Colon (tissue), 2 donors: ENCODE data around the gene CAPZB.
"Not testable (repeated sequence)": the region's sequence is repeated elsewhere in the genome, so short reads cannot be mapped to it uniquely, and the experiment has no call there.

Experiments
- FAIRE-seq: peaks from 2 replicates; lab custom pipeline; 2012; peaks lifted over from hg19 to GRCh38; lab: Jason Lieb, UNC
- donor health status: control.
- donor health status: control.

The CAPZB gene

DNA sequence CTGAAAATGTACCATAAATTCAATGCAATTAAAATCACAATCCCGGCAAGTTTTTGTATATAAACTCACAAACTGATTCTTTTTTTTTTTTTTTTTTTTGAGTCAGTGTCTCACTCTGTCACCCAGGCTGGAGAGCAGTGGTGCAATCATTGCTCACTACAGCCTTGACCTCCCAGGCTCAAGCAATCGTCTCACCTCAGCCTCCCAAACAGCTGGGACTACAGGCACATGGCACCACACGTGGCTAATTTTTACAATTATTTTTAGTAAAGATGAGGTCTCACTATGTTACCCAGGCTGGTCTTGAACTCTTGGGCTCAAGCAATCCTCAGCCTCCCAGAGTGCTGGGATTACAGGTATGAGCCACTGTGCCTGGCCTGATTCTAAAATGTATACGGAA, 12.1 kb upstream of the CAPZB start:
- FAIRE-seq: not testable (repeated sequence)

DNA sequence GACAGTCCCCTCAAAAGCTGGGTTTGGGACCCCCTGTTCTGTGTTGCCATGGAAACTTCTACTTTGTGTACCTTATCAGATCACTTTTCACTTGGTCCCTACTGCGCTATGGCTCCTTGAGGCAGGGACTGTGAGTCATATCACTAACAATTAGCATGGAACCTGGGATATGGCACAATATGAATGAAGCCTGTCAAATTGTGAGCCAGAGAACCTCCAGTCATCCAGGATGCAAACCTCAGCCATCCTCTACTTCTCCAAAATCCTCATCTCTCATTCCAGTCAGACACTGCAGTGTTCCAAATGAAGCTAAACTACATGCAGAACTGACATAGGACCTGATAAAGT, 11.2 kb upstream of the CAPZB start:
- no peak for FAIRE-seq

DNA sequence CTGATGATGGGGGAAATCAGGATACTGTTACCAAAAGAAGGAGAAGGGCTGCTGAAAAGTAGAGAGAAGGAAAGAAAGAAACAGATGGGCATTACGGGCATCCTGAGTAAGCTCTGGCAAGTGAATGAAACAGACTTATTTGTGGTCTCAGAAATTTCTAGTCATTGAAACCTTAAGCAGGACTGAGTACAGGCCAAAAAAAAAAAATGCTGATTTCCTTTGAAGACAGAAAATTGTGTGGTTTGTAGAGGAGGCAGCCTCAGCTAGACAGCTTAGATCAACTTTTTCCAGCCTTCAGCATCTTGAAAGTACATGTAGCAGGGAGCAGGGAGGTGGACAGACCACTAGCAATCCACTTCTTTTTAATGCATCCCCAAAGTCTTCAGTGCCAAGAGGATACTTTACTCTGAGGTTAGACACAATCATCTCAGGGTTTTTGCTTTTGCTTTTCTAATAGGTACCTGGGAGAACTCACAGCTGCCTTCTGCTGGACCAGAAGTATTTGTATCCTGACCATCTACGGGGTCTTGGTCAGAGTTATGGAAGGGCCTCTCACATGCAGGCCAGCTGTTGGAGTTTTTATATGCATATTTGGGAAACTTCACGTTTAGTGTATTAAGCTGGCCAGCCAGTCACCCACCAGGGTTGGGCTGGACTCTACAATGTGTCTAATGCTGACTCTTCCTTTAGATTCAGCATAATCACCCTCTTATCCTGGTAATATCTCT, 10.6 kb upstream of the CAPZB start:
- no peak for FAIRE-seq

DNA sequence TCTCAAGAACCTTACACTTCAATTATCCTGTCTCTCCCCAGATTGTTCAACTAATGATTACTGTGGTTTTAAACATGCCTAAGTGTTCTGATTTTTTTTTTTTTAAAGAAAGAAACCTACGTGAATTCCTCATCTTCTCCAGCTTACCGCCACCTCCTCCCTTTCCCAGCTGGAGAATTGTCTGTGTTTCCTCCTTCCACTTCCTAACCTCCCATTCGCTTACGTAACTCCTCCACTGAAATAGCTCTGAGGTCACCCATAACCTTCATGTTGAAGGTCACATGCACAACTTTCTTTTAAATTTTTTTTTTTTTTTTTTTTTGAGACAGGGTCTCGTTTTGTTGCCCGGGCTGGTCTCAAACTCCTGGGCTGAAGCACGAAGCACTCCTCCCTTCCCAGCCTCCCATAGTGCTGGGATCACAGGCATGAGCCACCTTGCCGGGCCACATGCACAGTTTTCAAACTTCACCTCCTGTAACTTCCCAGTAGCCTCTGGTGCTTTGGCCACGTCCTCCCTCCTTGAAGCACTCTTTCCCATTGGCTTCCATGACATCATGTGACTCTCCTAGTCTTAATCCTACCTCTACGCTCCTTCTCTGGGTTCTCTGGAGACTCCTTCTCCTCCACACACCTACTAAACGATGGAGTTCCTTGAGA, 9.8 kb upstream of the CAPZB start:
- no peak for FAIRE-seq

DNA sequence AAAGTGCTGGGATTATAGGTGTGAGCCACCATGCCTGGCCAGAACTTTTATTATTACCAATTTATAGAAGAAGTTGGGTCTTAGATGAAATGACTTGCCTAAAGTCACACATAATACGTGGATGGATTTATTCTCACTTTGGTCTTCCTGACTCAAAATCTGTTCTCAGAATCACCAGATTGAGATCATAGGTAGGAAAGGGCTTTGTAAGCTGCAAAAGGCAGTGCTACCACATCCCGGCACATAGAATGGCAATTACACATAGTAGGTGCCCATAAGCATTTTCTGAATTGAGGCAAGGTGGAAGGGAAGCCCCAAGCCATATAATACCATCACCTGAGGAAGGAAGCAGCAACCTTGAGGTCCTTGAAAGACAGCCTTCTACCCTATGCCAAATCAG, 8.2 kb upstream of the CAPZB start:
- FAIRE-seq: no peak

DNA sequence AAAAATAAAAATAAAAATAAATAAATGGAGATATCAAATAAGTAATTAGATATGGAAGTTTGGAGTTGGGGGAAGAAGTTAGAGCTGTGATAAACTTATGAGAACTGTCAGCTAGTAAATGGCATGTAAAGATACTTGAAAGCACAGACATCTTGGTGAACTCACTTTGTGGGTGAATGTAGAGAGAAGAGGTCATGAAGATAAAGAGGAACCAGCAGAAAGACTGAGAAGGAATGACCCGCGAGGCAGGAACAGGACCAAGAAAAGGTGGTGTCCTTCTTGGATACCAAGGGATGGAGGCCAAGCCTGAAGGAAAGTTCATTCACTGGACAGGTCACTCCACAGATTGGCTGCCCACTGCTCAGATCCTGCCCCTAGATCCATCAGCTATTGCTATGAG, 4.7 kb upstream of the CAPZB start:
- no peak for FAIRE-seq

DNA sequence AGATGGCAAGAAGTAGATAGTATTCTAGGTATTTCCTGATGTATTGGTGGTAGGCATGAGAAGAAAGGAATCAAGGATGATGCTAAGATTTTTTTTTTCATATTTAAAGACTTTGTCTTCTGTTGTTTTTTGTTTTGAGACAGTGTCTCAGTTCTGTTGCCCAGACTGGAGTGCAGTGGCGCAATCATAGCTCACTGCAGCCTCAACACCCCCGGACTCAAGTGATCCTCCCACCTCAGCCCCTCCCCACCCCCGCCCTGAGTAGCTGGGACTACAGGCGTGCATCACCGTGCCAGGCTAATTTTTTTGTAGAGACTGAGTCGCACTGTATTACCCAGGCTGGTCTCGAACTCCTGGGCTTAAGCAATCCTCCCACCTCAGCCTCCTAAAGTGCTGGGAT, 2.8 kb upstream of the CAPZB start:
- no peak for FAIRE-seq

DNA sequence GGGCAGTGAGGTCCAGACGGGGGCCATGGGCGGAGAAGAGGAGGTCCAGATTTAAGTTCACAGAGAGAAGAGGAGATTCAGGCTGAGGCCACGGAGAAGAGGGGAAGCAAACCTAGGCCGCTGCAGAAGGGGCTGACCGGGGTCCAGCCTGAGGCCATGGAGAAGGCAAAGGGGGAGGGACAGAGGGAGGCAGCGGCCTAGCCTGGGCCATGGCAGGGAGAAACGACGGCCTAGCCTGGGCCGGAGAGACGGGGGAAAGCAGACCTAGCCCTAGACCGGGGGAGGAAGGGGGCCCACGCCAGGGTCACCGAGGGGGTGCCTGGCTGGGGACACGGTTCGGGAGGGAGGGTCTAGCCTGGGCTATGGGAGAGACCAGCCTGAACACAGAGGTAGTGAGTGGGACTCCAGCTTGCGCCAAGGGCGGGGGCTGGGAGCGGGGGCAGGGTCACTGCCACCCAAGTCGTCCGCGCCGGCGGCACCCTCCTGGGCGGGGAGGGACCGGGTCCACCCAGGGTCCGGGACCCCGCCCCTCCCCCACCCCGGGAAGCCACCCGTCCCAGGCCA, 459 bp downstream of the CAPZB start:
- FAIRE-seq: no peak

DNA sequence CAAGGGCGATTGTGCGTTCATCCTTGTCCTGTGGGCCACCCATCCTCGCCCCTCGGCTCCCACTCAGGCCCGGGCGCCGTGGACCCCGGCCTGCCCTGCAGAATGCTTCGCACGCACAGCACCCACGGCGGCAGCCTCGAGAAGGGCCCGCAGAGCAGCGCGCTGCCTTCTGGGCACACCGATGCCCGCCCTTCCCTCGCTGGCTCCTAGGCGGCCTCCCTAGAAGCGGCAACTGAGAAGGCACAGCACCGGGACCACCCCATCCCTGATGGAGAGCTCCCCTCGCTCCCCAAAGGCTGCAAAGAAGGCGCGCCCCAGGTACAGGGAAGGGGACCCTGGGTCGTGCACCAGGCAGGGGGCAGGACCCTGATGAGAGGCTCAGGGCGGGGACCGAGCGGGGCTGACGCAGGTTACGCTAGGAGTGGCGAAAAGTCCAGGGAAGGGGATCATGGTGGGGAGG, 971 bp downstream of the CAPZB start:
- no peak for FAIRE-seq

DNA sequence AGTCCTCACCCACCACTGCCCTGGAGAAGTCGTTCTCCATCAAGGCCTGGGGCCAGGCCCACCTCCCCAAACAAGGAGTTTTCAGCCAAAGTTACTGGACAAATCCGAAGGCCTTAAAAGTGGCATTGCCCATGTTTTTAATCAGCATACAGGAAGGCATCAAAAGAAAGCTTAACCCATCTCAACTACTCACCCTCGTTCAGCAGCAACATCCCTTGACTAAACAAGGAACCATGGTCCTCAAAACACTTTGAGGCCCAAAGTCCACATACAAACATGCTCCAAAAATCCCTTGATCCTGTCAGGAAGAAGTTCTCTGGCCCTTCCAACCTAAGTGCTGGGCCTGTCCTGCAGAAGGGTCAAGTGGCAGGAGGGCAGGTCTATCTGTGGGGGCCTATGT, 1.6 kb downstream of the CAPZB start:
- FAIRE-seq: no peak

DNA sequence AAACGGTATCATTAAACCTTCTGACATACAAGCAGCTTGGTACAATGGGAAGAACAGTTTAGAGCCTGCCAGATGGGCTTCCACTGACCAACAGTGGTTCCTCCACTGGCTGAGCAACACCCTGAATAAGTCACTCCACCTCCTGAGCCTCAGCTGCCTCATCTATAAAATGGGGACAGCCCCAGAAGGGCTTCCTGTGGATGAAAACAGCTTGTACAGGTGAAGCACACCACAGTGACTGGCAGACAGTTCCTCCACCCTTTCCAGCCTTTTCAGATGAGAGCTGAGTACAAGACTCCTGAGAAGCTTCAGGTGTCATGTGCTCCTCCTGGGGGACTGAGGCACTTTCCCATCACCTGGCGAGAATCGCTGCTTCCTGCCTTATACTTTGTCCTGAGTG, 2.1 kb downstream of the CAPZB start:
- FAIRE-seq: no peak

DNA sequence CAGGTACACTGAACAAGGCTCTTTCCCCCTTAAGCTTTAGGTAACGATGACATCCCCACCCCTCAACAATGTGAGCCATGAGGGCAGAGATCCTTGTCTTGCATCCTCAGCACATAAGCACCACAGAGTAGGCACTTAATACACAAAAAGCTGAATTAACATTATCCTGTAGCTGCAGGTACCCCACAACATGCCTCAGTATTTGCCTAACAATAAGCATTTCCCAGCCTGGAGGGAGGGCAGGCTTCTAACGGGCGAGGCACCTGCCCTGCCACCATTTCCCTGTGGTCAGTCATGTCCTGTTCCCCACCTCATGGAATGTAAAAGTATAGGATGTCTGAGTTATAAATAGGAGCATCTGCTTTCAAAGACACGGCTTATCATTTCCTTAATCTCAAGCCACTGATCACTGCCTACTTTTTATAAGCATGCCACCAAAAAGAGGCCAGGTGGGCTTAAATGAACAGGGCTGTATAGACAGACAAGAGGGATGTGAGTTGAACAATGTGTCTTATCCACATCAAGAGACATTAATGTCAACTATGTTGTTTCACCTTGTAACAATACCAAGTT, 3.4 kb downstream of the CAPZB start:
- FAIRE-seq: no peak

DNA sequence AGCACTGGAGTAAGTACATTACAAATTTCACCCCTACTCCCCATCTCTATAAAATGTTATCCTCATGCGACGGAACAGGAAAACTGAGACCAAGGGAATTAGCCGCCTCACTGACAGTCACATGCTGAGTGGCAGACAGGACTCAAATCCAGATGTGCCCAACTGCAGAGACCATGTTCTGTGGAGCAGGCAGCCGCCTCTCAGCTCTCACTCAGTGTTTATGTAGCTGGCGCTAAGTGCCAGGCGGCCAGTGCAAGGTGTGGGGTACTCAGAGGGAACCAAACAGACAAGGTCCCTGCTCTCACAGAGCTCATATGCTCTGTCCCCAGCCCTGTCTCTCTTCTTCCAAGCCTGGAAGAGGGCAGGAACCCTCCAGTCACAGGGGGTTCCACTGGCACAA, 5.1 kb downstream of the CAPZB start:
- no peak for FAIRE-seq

DNA sequence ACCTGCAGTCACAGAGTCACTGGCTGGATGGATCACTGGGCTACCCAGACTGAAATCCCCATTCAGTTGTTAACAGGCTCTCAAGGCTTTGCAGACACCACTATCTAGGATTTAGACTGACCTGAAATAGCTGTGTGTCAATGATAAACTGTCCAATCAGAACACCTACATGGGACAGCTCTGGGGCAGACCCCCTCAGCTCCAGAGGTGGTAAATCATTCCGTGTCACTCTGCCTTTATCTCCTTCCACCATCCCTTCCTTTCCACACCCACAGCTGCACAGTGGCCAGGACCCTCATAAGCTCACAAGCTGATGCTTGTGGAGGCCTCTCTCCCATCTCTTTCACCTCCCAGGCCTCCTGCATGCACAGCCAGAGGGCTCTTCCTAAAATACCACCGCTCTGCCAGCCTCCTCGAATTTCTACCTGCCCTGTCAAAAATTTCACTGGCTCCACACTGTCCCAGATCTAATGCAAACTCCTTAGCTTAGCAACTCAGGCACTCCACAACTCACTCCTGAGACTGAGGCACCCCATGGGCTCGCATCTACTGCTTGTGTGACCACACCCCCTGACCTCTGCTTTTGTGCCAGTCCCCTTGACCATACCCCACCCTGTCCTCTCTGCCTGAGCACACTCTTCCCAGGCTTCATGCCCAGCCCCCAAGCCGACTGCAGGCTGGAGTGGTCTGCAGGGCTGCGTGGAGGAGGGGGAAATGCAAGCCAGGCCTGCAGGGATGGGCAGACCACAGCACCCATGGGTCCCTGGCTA, 5.8 kb downstream of the CAPZB start:
- FAIRE-seq: no peak

DNA sequence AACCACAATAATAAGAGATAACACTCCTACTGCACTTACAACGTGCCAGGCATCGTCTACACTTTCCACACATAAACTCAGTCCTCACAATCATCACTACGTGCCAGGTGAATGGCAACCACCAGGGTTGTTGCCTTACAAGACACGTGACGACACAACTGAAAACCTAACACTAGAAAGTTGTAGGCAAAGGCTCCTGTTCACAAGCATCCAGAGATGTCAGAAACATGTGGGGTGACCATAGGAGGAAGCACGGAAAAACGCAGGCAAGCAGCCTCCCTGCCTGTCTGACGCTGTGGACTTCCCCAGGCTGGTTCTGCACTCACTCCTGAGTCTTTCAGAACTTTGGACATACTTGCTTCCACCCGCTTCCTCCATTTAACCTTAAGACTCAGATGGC, 7.0 kb downstream of the CAPZB start:
- no peak for FAIRE-seq

DNA sequence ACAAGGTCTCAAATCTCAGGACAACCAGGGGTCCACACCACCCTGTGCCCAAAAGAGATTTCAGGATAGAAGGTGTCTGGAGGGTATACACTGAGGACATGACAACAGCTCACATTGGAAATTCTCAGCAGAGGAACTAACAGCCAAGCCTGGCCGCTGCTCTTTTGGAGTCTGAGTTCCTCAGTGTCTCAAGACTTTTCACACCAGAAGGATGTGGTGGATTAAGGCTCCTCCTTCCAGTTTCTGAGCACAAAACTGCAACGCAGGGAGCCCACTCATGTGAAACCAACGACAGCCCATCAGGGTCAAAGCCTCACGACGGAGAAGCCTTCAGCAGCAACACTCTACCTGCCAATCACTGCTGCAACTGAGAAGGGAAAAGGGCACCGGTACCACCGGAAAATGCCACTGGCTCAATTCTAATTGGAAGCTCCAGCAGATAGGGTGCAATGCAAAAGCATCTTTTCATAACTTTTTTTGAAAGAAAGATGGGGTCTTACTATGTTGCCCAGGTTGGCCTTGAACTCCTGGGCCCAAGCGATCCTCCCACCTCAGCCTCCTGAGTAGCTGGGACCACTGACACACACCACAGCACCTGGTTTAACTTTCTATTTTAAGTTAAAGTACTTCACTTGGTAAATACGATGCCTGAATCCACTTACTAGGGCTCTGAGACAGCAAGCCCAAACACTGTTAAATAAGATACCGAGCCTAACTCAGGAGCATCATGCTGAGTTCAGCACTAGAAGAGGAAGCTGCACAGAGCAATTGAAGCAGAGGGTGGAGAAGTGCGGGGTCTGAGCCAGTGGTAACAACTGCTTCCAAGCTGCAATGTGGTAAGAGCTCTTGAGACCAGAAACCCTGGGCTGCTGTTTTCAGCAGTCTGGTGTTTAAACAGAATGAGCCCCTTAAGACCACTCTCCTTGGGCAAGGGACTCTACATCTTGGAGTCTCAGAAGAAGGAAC, 7.8 kb downstream of the CAPZB start:
- no peak for FAIRE-seq

DNA sequence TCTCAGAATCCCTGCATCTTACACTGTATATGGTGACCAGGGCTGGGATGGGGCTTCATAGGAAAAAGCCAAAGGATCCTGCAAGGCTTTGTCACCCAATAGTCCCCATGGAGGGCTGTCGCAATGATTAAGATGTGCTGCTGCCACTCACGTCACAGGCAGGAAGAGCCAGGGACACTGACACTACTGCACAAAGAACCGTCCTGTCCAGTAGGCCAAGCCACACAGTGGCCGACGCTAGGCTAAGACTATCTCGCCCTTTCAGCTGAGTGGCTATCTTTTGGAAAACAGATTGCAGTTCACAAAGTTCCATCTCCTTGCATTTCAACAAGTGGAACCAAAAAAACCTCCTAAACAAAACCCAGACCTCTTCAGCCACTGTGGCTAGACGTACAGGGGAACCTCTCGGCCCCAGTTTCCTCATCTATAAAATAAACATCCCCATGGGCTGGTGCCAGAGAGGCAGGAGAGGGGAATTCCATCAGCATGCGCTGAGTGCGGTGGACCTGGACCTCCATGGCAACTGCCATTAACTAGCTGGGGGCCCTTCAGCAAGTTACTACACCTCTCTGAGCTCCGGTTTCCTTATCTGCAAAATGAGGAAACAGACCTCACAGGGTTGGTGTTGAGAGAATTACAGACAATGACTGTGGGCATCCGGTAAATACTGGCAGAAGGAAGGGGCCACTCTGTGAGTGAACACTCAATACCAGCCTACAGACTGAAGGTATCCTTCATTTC, 8.7 kb downstream of the CAPZB start:
- FAIRE-seq: no peak

DNA sequence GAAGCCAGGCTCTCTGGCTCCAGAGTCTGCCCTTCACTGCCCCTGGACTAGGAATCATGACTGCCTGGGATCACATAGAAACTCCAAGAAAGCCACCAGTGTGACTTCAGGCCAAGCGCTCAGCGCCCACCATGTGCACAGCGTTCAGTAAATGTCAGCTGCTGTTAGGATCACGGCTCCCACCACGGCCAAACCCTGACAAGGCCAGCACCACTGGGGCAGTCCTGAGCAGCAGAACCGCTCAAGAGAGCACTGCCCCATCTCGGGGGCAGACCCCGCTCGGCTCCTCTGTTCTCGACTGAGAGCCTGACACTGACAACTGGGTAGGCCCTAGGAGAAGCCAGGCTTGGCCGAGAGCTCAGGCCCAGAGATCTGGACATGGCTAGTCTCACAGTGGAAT, 10.0 kb downstream of the CAPZB start:
- no peak for FAIRE-seq

DNA sequence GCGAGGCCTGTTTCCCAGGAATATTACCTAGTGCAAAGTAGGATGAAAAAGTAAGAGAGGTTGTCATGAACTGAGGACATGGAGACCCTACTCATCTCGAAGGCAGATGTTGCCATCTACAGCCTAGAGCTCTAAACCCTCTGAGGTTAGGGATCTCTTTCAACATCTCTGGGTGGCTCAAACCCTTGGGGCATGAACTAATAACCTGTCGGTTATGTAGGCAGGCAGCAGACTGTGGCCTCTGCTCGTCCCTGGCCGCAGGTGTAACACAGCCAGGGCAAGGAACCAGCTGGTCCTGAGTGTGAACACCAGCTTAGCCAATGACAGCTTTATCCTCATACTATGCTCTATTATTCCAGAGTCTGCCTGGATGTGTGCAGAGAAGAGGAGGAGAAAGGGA, 13.2 kb downstream of the CAPZB start:
- FAIRE-seq: no peak

DNA sequence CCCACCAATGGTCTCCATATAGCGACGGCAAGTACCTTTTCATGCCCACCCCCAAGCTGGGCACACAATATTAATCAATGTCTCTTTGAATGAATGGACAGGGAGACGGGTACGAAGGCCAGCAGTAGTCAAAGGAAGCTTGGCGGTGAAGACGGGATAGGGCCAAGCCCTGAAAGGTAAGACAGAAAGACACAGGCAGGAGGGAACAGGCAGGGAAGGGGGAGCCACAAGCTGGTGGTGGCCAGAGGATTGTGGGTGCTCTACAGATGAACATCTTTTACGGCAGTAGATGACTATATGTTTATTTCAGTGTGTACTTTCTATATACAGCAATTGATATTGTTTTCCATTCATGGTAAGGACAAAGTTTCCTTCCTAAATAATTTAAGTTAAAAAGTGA, 16.3 kb downstream of the CAPZB start:
- no peak for FAIRE-seq
